Coronary artery (tissue), 2 donors: ENCODE data around the gene CIROP.
"Not testable (repeated sequence)": the region's sequence is repeated elsewhere in the genome, so short reads cannot be mapped to it uniquely, and the experiment has no call there.

Experiments
- DNase-seq: peaks from one replicate; pipeline ENCODE4 v3.0.0-alpha.2; 2017; ENCODE audit warnings: low spot score
- H3K27ac ChIP-seq, 2 donors: fragments of 200-600 bp; sonication (generic); one replicate each; pipeline ENCODE4 v1.5.1; 2016 to 2019
- H3K4me3 ChIP-seq: fragments of 200-600 bp; sonication (generic); 2 replicates; pipeline ENCODE4 v1.5.1; 2016; ENCODE audit warnings: mild to moderate bottlenecking, moderate library complexity
- CTCF ChIP-seq: fragments of 200-600 bp; sonication (generic); IDR thresholded peaks from one replicate; pipeline ENCODE4 v1.5.1; 2019; ENCODE audit warnings: antibody characterized with exemption

Gene CIROP

DNA sequence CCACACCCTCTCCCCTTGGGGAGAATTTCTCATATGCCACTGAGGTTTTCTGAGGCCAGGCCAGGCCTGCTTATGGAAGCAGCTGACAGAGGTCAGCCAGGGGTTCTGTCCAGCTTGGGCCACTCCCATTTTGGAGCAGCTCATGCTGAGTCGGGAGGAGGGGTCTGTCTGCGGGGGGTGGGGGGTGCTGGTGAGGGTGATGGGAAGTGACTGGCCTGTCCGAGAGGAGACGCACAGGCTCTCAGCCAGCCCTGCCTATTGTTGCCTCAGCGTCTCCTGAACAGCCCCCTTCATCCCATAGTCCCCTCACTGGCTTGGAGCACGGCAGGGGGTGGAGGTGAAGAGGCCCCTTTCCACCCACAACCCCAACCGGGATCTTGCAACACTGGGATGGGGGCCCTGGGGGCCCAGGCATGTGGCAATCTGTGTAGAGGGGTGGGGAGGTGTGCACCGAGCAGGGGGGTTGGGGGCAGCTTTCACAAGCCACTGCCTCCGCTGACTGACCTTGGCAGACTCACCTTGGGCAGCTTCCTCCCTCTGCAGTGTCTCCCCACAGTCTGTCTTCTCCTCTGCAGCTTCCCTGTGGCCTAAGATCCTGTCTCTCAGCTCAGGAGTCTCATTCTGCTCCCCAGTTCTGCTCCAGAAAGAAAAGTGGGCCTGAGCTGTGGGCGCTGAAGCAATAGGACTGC is 8.8 kb upstream of the CIROP start:
- no peak for DNase-seq
- H3K27ac ChIP-seq: no peak overlapping the region
- no peak overlapping the region for H3K4me3 ChIP-seq
- no peak for TF ChIP-seq CTCF

DNA sequence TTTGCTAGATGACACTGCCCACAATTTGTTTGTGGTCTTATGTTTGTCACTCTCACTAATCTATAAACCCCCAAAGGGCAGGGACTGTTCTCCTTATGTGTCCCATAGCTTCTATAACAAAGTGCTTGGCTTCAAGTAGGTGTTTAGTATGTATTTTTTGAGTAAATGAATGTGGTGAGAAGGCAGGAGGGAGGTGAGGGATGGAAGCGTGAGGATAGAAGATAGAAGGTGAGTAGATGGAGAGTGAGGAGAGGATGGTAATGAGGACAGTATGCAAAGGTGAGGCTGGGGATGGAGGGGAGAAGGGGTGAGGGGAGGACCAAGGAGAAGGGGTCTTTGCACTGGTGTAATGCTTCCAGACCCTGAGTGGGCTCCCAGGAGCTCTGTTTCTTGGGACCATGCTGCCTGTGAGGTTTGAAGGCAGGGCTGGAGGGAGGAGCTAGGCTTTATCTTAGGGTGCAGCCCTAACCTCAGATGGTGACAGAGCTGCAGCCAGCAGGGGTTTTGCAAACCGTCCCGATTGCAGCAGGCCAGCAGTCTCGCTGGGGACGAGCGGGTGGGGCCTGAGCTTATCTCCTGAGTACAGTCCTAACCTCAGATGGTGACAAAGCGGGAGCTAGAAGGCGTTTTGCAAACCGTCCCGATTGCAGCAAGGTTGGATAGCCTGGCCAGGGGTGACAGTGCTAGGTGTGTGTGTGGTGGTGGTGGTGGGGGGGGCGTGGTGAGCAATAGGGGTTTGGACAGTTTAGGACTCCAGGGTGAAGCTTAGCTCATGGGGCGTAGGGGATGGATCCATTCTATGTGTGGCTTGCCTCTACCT is 7.8 kb upstream of the CIROP start:
- no peak for DNase-seq
- Histone ChIP-seq H3K4me3 (no peak overlapping the region), H3K27ac (no peak overlapping the region)
- TF ChIP-seq CTCF: no peak

DNA sequence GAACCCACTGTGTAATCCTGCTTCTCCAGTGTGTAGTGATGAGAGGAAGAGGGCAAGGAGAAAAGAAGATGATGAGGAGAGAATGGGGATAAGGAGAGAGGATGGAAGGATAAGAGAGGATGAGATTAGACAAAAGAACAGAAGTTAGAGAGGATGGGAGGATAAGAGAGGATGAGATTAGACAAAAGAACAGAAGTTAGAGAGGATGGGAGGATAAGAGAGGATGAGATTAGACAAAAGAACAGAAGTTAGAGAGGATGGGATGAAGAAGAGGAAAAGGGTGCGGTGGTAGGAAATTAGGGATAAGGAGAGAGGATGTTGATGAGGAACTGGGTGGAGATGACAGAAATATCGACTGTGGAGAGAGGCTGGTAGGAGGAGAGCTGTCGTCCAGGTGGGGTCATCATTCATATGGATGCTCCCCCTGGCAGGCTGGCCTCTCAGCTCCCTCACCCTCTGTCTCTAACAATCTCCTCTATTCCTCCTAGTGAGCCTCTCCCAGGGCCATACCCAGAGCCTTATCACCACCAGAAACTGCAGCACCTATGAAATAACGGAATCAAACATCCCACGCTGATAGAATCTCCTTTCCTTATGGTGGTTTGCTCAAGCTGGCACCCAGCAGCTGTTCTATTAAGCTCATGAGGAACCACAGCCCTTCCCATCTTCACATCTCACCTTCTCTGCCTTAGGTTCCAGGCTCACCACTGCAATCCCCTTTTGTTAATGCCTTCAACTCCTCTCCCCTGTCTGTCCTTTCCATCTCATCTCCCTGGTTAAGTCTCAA is 6.0 kb upstream of the CIROP start:
- H3K27ac ChIP-seq: no peak overlapping the region
- TF ChIP-seq CTCF: no peak
- no peak for DNase-seq
- no peak overlapping the region for H3K4me3 ChIP-seq

DNA sequence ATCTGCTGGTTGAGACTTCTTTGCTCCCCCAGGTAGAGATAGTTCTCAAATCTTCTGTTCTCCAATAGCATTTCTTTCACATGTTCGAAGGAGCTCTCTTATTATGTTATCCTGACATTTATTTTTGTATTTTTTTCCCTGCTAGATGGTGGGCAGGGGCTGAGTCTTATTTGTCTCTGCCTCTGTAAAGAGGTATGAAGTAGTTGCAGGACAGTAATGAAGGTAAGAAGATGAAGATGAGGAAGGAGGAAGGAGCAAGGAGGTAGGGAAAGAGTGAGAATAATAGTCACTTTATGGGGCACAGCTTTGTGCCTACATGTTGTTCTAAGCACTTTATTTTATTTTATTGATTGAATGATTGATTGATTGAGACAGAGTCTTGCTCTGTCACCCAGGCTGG is 5.0 kb upstream of the CIROP start:
- no peak overlapping the region for H3K4me3 ChIP-seq
- DNase-seq: no peak
- H3K27ac ChIP-seq: no peak overlapping the region
- TF ChIP-seq CTCF: no peak

DNA sequence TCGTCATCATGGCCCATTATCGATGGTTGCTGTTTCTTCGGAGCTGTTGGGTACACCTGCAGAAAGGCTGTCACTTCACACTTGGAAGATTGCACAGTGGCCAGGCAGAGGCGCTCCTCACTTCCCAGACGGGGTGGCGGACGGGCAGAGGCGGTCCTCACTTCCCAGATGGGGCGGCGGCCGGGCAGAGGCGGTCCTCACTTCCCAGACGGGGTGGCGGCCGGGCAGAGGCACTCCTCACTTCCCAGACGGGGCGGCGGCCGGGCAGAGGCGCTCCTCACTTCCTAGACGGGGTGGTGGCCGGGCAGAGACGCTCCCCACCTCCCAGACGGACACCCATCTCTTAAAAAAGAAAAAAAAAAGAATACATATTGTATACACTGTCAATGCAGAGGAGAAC is 3.4 kb upstream of the CIROP start:
- H3K27ac ChIP-seq, DNase-seq, H3K4me3 ChIP-seq: not testable (repeated sequence)

GRCh38 chr14:23107620-23108019 is 2.8 kb upstream of the CIROP start:
- DNase-seq, H3K27ac ChIP-seq, H3K4me3 ChIP-seq: not testable (repeated sequence)

DNA sequence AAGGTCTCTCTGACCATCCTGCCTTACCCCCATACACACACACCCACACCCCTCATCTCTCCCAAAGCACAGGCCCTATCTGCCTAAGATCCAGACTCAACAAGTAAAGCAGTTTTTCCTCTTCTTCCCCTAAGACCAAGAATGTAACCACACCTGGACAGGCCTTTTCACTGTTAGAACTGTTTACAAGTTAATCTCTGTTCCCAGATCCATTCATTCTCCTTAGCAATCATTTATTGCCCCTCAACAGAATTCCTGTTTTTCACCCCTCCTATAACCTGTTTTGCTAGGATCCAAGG is 1.9 kb upstream of the CIROP start:
- H3K4me3 ChIP-seq: no peak overlapping the region
- TF ChIP-seq CTCF: no peak
- H3K27ac ChIP-seq: no peak overlapping the region
- no peak for DNase-seq
